GM19328 (cell line): ENCODE data around the gene NDUFAF5.

Experiments
- ATAC-seq: cut with Tn5 transposase; IDR thresholded peaks from one replicate; pipeline ENCODE4 v1.9.1; 2021; ENCODE audit warnings: mild to moderate bottlenecking, moderate library complexity; ENCODE audit not compliant: unreplicated experiment

NDUFAF5 gene

GRCh38 chr20:13865791-13866351 lies 81.0 kb downstream of the NDUFAF5 start:
- no peak for ATAC-seq

- ATAC-seq, result no peak
These were observed 83.5 kb downstream of the NDUFAF5 start for GRCh38 chr20:13868331-13868730.

GRCh38 chr20:13870170-13870748 lies 85.4 kb downstream of the NDUFAF5 start:
- no peak for ATAC-seq
